ENCODE measurements around the gene SLC44A3. TPM values are rescaled to one million over a fixed set of nuclear protein-coding genes. Genes with fewer than 3 reads are reported as not detected.
A peak's percentile ranks its signal among the peaks of the same experiment; 100 is the strongest.

Gene SLC44A3
- total and polyA plus RNA-seq, 8 donors, result 3.1 to 80.3 (median 12.0) TPM; not detected in 1

DNA sequence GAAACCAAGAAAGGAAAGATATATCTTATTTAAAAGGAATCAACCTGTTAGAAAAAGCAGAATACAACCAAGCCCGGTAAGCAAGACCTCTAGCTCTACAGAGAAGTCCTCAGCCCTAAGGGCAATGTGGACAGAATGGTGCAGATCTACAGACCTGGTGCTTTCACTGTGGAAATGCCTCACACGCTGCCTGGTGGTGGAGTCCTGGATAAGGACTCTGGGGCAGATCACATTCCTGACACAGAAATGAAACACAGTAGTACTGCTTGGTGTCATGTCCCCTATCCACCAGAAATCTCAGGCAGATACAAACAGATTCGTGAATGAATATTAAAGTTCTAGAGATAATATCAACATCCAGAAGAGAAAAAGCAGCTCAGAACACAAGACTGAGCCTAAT is 99.9 kb downstream of the SLC44A3 start:
- TF ChIP-seq EP300 (IDR thresholded peaks at IDR 0.05), result no peak
- TF ChIP-seq POLR2A (IDR thresholded peaks at IDR 0.05), result no peak
- no peak for TF ChIP-seq POLR2AphosphoS5 (IDR thresholded peaks at IDR 0.05)
- TF ChIP-seq, protein P1, sequence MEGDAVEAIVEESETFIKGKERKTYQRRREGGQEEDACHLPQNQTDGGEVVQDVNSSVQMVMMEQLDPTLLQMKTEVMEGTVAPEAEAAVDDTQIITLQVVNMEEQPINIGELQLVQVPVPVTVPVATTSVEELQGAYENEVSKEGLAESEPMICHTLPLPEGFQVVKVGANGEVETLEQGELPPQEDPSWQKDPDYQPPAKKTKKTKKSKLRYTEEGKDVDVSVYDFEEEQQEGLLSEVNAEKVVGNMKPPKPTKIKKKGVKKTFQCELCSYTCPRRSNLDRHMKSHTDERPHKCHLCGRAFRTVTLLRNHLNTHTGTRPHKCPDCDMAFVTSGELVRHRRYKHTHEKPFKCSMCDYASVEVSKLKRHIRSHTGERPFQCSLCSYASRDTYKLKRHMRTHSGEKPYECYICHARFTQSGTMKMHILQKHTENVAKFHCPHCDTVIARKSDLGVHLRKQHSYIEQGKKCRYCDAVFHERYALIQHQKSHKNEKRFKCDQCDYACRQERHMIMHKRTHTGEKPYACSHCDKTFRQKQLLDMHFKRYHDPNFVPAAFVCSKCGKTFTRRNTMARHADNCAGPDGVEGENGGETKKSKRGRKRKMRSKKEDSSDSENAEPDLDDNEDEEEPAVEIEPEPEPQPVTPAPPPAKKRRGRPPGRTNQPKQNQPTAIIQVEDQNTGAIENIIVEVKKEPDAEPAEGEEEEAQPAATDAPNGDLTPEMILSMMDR (IDR thresholded peaks at IDR 0.05), result no peak
- WGBS, 5 donors, result 44 to 58% (median 49%) methylated on average over 3 of the region's 3 CpGs
- Histone ChIP-seq H3K4me1 (peaks cover 22 to 93% (median 60%) of the 10 kb centered on the region in 4 donors), H3K36me3 (no peaks in the 10 kb centered on the region), H3K27me3 (no peaks in the 10 kb centered on the region), H3K9me3 (no peaks in the 10 kb centered on the region), H3K27ac (peak overlapping the region in 3 of 5 donors; percentile 10 to 28 (median 20)), H3K4me3 (no peak overlapping the region)
- DNase-seq, result no peak
- intact Hi-C loops (cut with DNase I; ENCODE audit: low total_unique reads), result no loop called here

DNA sequence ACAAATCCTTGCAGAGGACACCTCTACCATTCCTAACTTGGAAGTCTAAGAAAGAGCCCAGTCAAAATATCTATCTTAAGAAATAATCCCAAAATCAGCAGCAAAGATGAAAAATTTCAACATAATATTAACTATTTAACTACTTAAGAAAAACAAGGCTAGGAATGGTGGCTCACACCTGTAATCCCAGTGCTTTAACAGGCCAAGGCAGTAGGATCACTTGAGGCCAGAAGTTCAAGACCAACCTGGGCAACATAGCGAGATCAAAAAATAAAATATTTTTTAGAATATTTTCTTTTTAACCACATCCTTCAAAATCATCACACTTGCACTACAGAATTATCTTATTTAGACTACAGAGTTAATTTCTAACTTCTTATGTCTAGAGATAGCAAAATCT is 101.8 kb downstream of the SLC44A3 start:
- TF ChIP-seq EP300 (IDR thresholded peaks at IDR 0.05), result no peak
- TF ChIP-seq POLR2A (IDR thresholded peaks at IDR 0.05), result no peak
- TF ChIP-seq POLR2AphosphoS5 (IDR thresholded peaks at IDR 0.05), result no peak
- TF ChIP-seq, protein P1 (IDR thresholded peaks at IDR 0.05), result no peak
- Histone ChIP-seq H3K36me3 (no peaks in the 10 kb centered on the region), H3K4me3 (peak overlapping the region in 2 of 4 donors; percentile 10 to 11), H3K9me3 (no peaks in the 10 kb centered on the region), H3K27me3 (peaks cover 0 to 15% (median 6%) of the 10 kb centered on the region in 3 donors), H3K27ac (peak overlapping the region in 2 of 5 donors; percentile 34 to 99), H3K4me1 (peaks cover 26 to 77% (median 53%) of the 10 kb centered on the region in 4 donors)
- intact Hi-C loops (cut with DNase I; ENCODE audit: low total_unique reads), result no loop called here
- no peak for DNase-seq
- WGBS, 5 donors, result 93 to 98% (median 95%) methylated on average over 1 of the region's 1 CpG

DNA sequence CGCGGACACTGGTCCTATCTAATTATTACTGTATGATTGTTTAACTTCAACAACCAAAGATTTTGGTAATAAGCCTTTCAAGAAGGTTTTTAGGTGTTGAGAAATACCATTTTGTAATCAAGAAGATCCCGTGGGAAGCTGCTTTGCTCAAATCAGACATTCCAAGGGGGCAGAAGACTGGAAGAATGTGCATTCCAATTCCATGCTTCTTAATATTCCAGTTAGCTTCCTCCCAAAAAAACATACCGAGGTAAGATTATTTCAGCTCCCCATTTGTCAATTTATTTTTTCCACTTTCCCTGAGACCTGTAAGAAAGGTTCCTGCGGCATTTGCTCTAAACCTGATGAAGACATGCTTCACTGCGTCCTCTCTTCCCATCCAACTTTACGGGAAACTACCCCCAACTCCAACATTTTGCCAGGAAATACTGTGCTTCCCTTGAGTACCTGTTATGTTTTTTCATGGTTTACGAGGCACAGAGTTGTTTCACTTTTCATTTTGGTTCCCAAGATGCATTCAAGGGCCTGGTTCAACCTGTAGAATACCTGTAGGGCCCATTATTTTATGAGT is 102.7 kb downstream of the SLC44A3 start:
- Histone ChIP-seq H3K36me3 (no peaks in the 10 kb centered on the region), H3K27me3 (peaks cover 0 to 21% (median 9%) of the 10 kb centered on the region in 3 donors), H3K9me3 (no peaks in the 10 kb centered on the region), H3K27ac (peak overlapping the region in 4 of 5 donors; percentile 21 to 99 (median 96)), H3K4me1 (peaks cover 35 to 77% (median 53%) of the 10 kb centered on the region in 4 donors), H3K4me3 (peak overlapping the region in 3 of 4 donors; percentile 2 to 60 (median 10))
- intact Hi-C loops (cut with DNase I; ENCODE audit: low total_unique reads), result no loop called here
- 63 to 77% (median 68%) methylated on average over 8 of the region's 8 CpGs for WGBS, 5 donors
- DNase-seq, result no peak
- TF ChIP-seq, protein P1 (IDR thresholded peaks at IDR 0.05), result no peak
- no peak for TF ChIP-seq POLR2AphosphoS5 (IDR thresholded peaks at IDR 0.05)
- TF ChIP-seq POLR2A (IDR thresholded peaks at IDR 0.05), result no peak
- no peak for TF ChIP-seq EP300 (IDR thresholded peaks at IDR 0.05)

DNA sequence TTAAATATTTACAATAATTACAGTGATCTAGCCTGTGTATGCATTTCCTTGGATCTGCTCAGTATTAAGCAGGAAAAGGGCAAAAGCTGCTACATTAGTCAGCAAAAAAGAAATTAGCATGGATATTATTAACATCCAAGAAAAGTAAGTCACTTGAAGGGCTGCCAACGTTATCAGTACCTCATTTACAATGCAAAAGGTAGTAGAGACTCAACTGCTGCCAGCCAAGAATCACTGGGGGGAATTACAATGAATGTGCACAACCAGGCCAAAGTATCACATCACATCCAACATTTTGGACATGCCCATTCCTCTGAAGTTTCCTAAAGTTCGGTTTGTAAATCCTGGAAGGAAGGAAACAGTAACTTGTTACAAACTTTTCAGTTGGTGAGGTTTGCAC is 104.8 kb downstream of the SLC44A3 start:
- DNase-seq, result peak in 1 of 2 donors; percentile 58
- H3K4me1 ChIP-seq, result peaks cover 38 to 81% (median 60%) of the 10 kb centered on the region in 4 donors
- 4 to 8% (median 6%) methylated on average over 2 of the region's 2 CpGs for WGBS, 5 donors

More for the DNA sequence above, 104.8 kb downstream of the SLC44A3 start:
- intact Hi-C loops (cut with DNase I; ENCODE audit: low total_unique reads), result no loop called here
- Histone ChIP-seq H3K27me3 (peaks cover 0 to 21% (median 9%) of the 10 kb centered on the region in 3 donors), H3K9me3 (no peaks in the 10 kb centered on the region), H3K36me3 (no peaks in the 10 kb centered on the region), H3K4me3 (peak overlapping the region; percentile 60 to 91 (median 76)), H3K27ac (peak overlapping the region; percentile 39 to 99 (median 98))
- TF ChIP-seq POLR2AphosphoS5 (IDR thresholded peaks at IDR 0.05) (peak in 1 of 3 donors; percentile 19), POLR2A (IDR thresholded peaks at IDR 0.05) (no peak)

Measured in stomach (tissue), 9 donors.